MG63 (cell line): ENCODE data around the gene IGSF21. TPM values are rescaled to one million over a fixed set of nuclear protein-coding genes. Genes with fewer than 3 reads are reported as not detected.

ENCODE experiments used
- DNase-seq: peaks from one replicate; pipeline ENCODE4 v3.0.0-alpha.2; 2020
- H3K27me3 ChIP-seq: fragments of 250-450 bp; sonication (Bioruptor Pico); 2 replicates; pipeline ENCODE4 v1.5.1; 2020; ENCODE audit warnings: mild to moderate bottlenecking, moderate library complexity
- H3K36me3 ChIP-seq: fragments of 250-450 bp; sonication (Bioruptor Pico); 2 replicates; pipeline ENCODE4 v1.5.1; 2020; ENCODE audit warnings: mild to moderate bottlenecking, moderate library complexity
- H3K4me3 ChIP-seq: fragments of 250-450 bp; sonication (Bioruptor Pico); 2 replicates; pipeline ENCODE4 v1.5.1; 2020; ENCODE audit warnings: mild to moderate bottlenecking, moderate library complexity
- H3K9me3 ChIP-seq: fragments of 250-450 bp; sonication (Bioruptor Pico); 2 replicates; pipeline ENCODE4 v1.5.1; 2020; ENCODE audit warnings: mild to moderate bottlenecking, moderate library complexity
- total RNA-seq: library from RNA; depleted of rRNA; stranded (reverse); fragments of >200 nt; shearing (Covaris generic); gene quantifications from 2 replicates; pipeline ENCODE4 v1.2.3, GENCODE V29; 2014; ENCODE audit warnings: low replicate concordance

The IGSF21 gene
- total RNA-seq, 1 experiment from 2014 or later: not detected

GRCh38 chr1:18422954-18423353 lies 315.4 kb downstream of the IGSF21 start:
- Histone ChIP-seq H3K36me3 (no peaks in the 10 kb centered on the region), H3K9me3 (peaks cover 5% of the 10 kb centered on the region; the same call in 1 of the 2 replicates), H3K4me3 (no peak overlapping the region), H3K27me3 (no peaks in the 10 kb centered on the region)
- no peak for DNase-seq

DNA sequence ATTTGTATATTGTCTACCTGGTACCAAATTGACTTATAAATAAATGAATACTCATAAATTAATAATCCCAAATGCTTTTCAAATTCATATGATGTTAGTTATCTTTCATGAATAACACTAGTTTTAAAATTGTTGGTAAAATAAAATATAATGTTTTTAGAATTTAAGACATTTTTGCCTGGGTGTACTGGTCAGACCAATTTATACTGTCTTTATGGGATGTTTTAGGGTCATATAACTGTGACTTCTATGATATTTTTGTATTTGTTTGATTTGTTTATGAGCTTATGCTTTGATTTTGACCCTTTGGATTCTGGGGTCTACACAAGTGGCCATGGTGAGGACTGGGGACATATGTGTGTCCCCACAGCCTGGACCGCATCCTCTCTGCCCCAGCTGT lies 319.0 kb downstream of the IGSF21 start:
- H3K9me3 ChIP-seq: peaks cover 5% of the 10 kb centered on the region; the same call in 1 of the 2 replicates
- no peak for DNase-seq
- H3K27me3 ChIP-seq: no peaks in the 10 kb centered on the region
- H3K36me3 ChIP-seq: no peaks in the 10 kb centered on the region
- H3K4me3 ChIP-seq: no peak overlapping the region
